Lower leg skin (tissue), 3 donors: Measurements from ENCODE around the gene CSNK1G1.

Source experiments
- POLR2A ChIP-seq, 2 donors: fragments of 450-650 bp; IDR thresholded peaks; one replicate each; pipeline ENCODE4 v1.6.1; 2016 to 2017; ENCODE audit warnings: antibody characterized with exemption in 2 of 2, mild to moderate bottlenecking in 1 of 2, moderate library complexity in 1 of 2
- TF ChIP-seq, protein P1 (sequence below), 3 donors: fragments of 450-650 bp; IDR thresholded peaks; one replicate each; pipeline ENCODE4 v1.5.1; 2016; ENCODE audit warnings: antibody characterized with exemption in 3 of 3, mild to moderate bottlenecking in 3 of 3, moderate library complexity in 2 of 3

DNA sequence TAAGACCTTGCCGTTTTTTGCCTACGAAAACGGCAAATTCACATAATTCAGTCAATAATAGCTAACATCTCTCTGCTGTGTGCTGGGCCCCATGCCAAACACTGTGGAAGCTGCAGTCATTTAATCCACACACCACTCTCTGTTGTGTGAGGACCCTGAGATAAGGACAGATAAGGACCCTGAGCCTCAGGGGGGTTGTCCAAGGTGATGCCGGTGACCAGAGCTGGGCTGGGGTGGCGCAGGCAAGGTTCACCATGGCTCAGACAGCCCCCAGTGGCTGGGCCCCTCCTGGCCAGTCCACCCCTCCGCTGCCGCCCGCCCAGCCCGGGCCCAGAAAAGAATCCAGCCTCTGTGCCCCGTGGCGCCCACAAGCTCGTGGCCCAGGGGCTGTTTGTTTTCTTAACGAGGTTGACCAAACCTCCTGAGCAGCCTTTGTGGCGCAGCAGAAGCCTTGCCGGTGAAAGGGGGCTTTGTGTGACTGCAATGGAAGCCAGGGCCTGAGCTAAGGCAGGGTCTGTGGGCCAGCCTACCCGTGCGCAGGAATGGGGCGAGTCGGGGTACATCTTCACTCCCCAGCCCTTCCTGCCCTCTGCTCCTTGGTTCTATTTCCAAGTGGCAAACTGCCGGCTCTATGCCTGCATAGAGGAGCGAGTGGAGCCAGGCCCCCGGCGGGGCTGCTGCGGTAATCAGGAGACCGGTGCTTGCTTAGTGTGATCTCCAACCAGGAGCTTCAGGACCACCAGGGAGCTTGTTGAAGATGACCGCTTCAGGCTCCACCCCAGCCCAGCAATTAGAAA lies 208.9 kb downstream of the CSNK1G1 start:
- TF ChIP-seq, protein P1, sequence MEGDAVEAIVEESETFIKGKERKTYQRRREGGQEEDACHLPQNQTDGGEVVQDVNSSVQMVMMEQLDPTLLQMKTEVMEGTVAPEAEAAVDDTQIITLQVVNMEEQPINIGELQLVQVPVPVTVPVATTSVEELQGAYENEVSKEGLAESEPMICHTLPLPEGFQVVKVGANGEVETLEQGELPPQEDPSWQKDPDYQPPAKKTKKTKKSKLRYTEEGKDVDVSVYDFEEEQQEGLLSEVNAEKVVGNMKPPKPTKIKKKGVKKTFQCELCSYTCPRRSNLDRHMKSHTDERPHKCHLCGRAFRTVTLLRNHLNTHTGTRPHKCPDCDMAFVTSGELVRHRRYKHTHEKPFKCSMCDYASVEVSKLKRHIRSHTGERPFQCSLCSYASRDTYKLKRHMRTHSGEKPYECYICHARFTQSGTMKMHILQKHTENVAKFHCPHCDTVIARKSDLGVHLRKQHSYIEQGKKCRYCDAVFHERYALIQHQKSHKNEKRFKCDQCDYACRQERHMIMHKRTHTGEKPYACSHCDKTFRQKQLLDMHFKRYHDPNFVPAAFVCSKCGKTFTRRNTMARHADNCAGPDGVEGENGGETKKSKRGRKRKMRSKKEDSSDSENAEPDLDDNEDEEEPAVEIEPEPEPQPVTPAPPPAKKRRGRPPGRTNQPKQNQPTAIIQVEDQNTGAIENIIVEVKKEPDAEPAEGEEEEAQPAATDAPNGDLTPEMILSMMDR (IDR thresholded peaks at IDR 0.05): no peak
- no peak for TF ChIP-seq POLR2A (IDR thresholded peaks at IDR 0.05)
